Bronchial epithelial cell (primary cell): ENCODE measurements around the gene P2RX3. TPM values are rescaled to one million over a fixed set of nuclear protein-coding genes. Genes with fewer than 3 reads are reported as not detected.

Source experiments
- DNase-seq: peaks from one replicate; pipeline ENCODE4 v3.0.0-alpha.2; 2010; ENCODE audit warnings: low read depth
- FAIRE-seq: peaks from 2 replicates; lab custom pipeline; 2011; peaks lifted over from hg19 to GRCh38; lab: Jason Lieb, UNC
- H3K27me3 ChIP-seq: 2 replicates; pipeline ENCODE4 v1.5.1; 2011; ENCODE audit warnings: low read length; ENCODE audit not compliant: control insufficient read depth, insufficient read depth
- H3K36me3 ChIP-seq: 2 replicates; pipeline ENCODE4 v1.5.1; 2011; ENCODE audit warnings: low read length; ENCODE audit not compliant: control insufficient read depth, insufficient read depth
- H3K4me3 ChIP-seq: 2 replicates; pipeline ENCODE4 v1.5.1; 2011; ENCODE audit warnings: mild to moderate bottlenecking, low read depth, low read length, control low read depth
- total RNA-seq: library from RNA; depleted of rRNA; stranded (reverse); fragments of >200 nt; gene quantifications from 2 replicates; pipeline ENCODE4 v1.2.1, GENCODE V29; 2014
- TF ChIP-seq, protein P1 (sequence below): IDR thresholded peaks from 2 replicates; pipeline ENCODE4 v1.5.1; 2011; ENCODE audit warnings: mild to moderate bottlenecking, moderate library complexity, low read length, control low read depth, inconsistent platforms; ENCODE audit not compliant: insufficient read depth, severe bottlenecking

P2RX3 gene
- total RNA-seq, 1 donor from 2014 or later, result not detected

GRCh38 chr11:57410287-57410686 lies 72.1 kb downstream of the P2RX3 start:
- FAIRE-seq (no peak), DNase-seq (peak; percentile 72)
- Histone ChIP-seq H3K36me3 (peaks cover 3% of the 10 kb centered on the region), H3K4me3 (no peak overlapping the region), H3K27me3 (no peaks in the 10 kb centered on the region)
- TF ChIP-seq, protein P1, sequence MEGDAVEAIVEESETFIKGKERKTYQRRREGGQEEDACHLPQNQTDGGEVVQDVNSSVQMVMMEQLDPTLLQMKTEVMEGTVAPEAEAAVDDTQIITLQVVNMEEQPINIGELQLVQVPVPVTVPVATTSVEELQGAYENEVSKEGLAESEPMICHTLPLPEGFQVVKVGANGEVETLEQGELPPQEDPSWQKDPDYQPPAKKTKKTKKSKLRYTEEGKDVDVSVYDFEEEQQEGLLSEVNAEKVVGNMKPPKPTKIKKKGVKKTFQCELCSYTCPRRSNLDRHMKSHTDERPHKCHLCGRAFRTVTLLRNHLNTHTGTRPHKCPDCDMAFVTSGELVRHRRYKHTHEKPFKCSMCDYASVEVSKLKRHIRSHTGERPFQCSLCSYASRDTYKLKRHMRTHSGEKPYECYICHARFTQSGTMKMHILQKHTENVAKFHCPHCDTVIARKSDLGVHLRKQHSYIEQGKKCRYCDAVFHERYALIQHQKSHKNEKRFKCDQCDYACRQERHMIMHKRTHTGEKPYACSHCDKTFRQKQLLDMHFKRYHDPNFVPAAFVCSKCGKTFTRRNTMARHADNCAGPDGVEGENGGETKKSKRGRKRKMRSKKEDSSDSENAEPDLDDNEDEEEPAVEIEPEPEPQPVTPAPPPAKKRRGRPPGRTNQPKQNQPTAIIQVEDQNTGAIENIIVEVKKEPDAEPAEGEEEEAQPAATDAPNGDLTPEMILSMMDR, result no peak

GRCh38 chr11:57413681-57414080 lies 75.5 kb downstream of the P2RX3 start:
- DNase-seq, result peak; percentile 37
- no peak for FAIRE-seq
- no peaks in the 10 kb centered on the region for H3K27me3 ChIP-seq

DNA sequence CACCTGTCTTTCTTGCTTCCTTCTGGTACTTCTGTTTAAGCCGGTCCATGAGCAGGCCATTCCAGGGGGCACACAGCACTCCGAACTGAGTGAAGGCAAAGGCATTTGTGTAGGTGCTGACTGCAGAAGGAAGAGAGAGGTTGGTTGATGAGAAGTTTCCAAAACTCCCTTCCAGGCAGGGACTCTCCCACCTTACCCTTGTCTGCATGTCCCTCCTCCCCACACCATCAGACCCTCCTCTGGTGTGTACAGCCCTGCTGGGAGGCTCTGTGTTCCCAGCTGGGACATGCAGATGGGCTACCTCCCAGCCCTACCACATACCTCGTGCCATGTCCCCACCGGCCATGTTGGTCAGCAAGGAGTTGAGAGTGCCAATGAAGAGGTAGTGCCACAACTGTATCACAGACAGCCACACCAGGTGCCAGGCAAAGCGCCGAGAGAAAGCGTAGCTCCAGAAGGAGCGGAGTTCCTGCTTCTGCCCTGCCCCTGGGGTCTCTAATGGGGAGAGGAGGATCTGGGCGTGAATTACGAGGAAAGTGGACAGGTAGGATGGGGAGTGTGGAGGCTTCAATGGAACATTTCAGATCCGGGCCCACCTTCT lies 76.6 kb downstream of the P2RX3 start:
- TF ChIP-seq, protein P1, result no peak
- Histone ChIP-seq H3K4me3 (no peak overlapping the region), H3K36me3 (peaks cover 4% of the 10 kb centered on the region), H3K27me3 (no peaks in the 10 kb centered on the region)
- FAIRE-seq, result no peak
- DNase-seq, result no peak

More at GRCh38 chr11:57413681-57414080, 75.5 kb downstream of the P2RX3 start:
- H3K36me3 ChIP-seq, result peaks cover 6% of the 10 kb centered on the region
- no peak overlapping the region for H3K4me3 ChIP-seq
- TF ChIP-seq, protein P1, result no peak

- TF ChIP-seq, protein P1, result no peak
- no peaks in the 10 kb centered on the region for H3K27me3 ChIP-seq
- no peak for DNase-seq
- no peak for FAIRE-seq
- H3K36me3 ChIP-seq, result peaks cover 4% of the 10 kb centered on the region
- H3K4me3 ChIP-seq, result no peak overlapping the region
Measured at GRCh38 chr11:57416436-57416835, 78.3 kb downstream of the P2RX3 start.

DNA sequence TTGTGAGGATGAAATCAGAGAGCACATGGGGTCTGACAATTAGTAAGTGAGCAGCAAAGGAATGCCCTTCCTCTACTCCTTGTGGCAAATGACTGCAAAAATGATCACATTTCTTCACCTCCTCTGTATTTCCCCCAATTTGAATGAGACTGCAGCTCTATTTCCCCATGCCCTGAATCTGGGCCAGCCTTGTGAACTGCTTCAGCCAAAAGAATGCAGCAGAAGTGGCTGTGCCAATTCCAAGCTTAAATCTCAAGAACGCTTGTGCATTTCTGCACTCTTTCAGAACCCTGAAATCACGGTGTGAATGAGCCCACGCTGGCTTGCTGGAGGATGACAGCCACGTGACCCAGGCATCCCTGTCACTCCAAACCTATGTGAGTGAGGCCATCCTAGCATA lies 78.9 kb downstream of the P2RX3 start:
- FAIRE-seq, result no peak
- H3K36me3 ChIP-seq, result peaks cover 4% of the 10 kb centered on the region

More for the DNA sequence above, 78.9 kb downstream of the P2RX3 start:
- no peak for DNase-seq
- Histone ChIP-seq H3K4me3 (no peak overlapping the region), H3K27me3 (no peaks in the 10 kb centered on the region)
- TF ChIP-seq, protein P1, result no peak
